Ecto neural progenitor cell (in vitro differentiated cells): Measurements from ENCODE around the gene GNAL.

Source experiments
- DNase-seq: peaks from one replicate; pipeline ENCODE4 v3.0.0-alpha.2; 2018; ENCODE audit warnings: low spot score

Gene GNAL

GRCh38 chr18:11762429-11762828, 73.4 kb downstream of the GNAL start:
- no peak for DNase-seq

GRCh38 chr18:11767329-11767728, 78.3 kb downstream of the GNAL start:
- no peak for DNase-seq

- no peak for DNase-seq
Measured at GRCh38 chr18:11767935-11768334, 78.9 kb downstream of the GNAL start.

- no peak for DNase-seq
Measured at GRCh38 chr18:11775436-11776174, 86.5 kb downstream of the GNAL start.

GRCh38 chr18:11780042-11780441, 91.0 kb downstream of the GNAL start:
- no peak for DNase-seq

- no peak for DNase-seq
Measured at GRCh38 chr18:11783716-11784331, 94.8 kb downstream of the GNAL start.

GRCh38 chr18:11784674-11785304, 95.7 kb downstream of the GNAL start:
- no peak for DNase-seq

- no peak for DNase-seq
Measured at GRCh38 chr18:11785444-11786055, 96.5 kb downstream of the GNAL start.

- no peak for DNase-seq
Measured at GRCh38 chr18:11789716-11790510, 100.8 kb downstream of the GNAL start.

GRCh38 chr18:11791131-11791530, 102.1 kb downstream of the GNAL start:
- DNase-seq = no peak

- DNase-seq = no peak
Measured at GRCh38 chr18:11792632-11793031, 103.6 kb downstream of the GNAL start.

- DNase-seq = no peak
Measured at GRCh38 chr18:11794195-11794594, 105.1 kb downstream of the GNAL start.

GRCh38 chr18:11795916-11796315, 106.9 kb downstream of the GNAL start:
- no peak for DNase-seq

- no peak for DNase-seq
Measured at GRCh38 chr18:11798271-11798670, 109.2 kb downstream of the GNAL start.

GRCh38 chr18:11799066-11799465, 110.0 kb downstream of the GNAL start:
- DNase-seq = no peak

GRCh38 chr18:11800566-11801334, 111.7 kb downstream of the GNAL start:
- DNase-seq = no peak

GRCh38 chr18:11801573-11801972, 112.5 kb downstream of the GNAL start:
- DNase-seq = no peak

GRCh38 chr18:11802158-11802557, 113.1 kb downstream of the GNAL start:
- DNase-seq = no peak

- DNase-seq = no peak
Measured at GRCh38 chr18:11802586-11802985, 113.5 kb downstream of the GNAL start.

GRCh38 chr18:11807233-11807632, 118.2 kb downstream of the GNAL start:
- DNase-seq = no peak
